PC-9 (cell line): ENCODE data around the gene RGS3. TPM values are rescaled to one million over a fixed set of nuclear protein-coding genes. Genes with fewer than 3 reads are reported as not detected.
"Not testable (repeated sequence)": the region's sequence is repeated elsewhere in the genome, so short reads cannot be mapped to it uniquely, and the experiment has no call there.

Experiments
- BruUV-seq: library from RNA; stranded (reverse); fragments of 400-500 nt; replicated peaks from 2 replicates; lab custom pipeline; 2021; lab: Mats Ljungman, UMichigan
- CTCF ChIA-PET: fragments of 300-600 bp; sonication (Branson Sonifier 250); formaldehyde crosslinking; loops from one replicate; lab custom pipeline; 2022; ENCODE audit warnings: antibody characterized with exemption; lab: Charles Lee
- POLR2A ChIA-PET: fragments of 300-600 bp; sonication (Branson Sonifier 250); formaldehyde crosslinking; loops from one replicate; lab custom pipeline; 2022; ENCODE audit warnings: antibody characterized with exemption; ENCODE audit not compliant: unreplicated experiment; lab: Charles Lee
- DNase-seq, 2 experiments: peaks; one replicate each; pipeline versions ENCODE4 v3.0.0 to v3.0.0-alpha.2; 2015 to 2022; ENCODE audit warnings: mixed read lengths in 1 of 2
- H2AFZ ChIP-seq: fragments of 200-600 bp; sonication (generic); 2 replicates; pipeline ENCODE4 v1.8.1; 2017; ENCODE audit warnings: antibody characterized with exemption
- H3F3A ChIP-seq: fragments of 200-600 bp; sonication (generic); 2 replicates; pipeline ENCODE4 v1.8.1; 2017; ENCODE audit warnings: antibody characterized with exemption, mild to moderate bottlenecking, low read depth; ENCODE audit not compliant: insufficient read depth
- H3K27ac ChIP-seq: fragments of 200-600 bp; sonication (generic); 2 replicates; pipeline ENCODE4 v1.6.1; 2016; ENCODE audit warnings: mixed run types
- H3K27me3 ChIP-seq: fragments of 200-600 bp; sonication (generic); 2 replicates; pipeline ENCODE4 v1.6.1; 2016; ENCODE audit warnings: low read depth, mixed run types; ENCODE audit not compliant: insufficient read depth
- H3K36me3 ChIP-seq: fragments of 200-600 bp; sonication (generic); 2 replicates; pipeline ENCODE4 v1.6.1; 2016; ENCODE audit warnings: low read depth, mixed run types
- H3K4me1 ChIP-seq: fragments of 200-600 bp; sonication (generic); replicated peaks from 2 replicates; pipeline ENCODE4 v1.6.1; 2016; ENCODE audit warnings: mixed run types; ENCODE audit not compliant: insufficient read depth
- H3K4me2 ChIP-seq: fragments of 200-600 bp; sonication (generic); 2 replicates; pipeline ENCODE4 v1.6.1; 2017; ENCODE audit warnings: mixed run types
- H3K4me3 ChIP-seq: fragments of 200-600 bp; sonication (generic); 2 replicates; pipeline ENCODE4 v1.6.1; 2016; ENCODE audit warnings: mixed run types
- H3K79me2 ChIP-seq: fragments of 200-600 bp; sonication (generic); 2 replicates; pipeline ENCODE4 v1.6.1; 2017; ENCODE audit warnings: low read depth, mixed run types
- H3K9me2 ChIP-seq: fragments of 200-600 bp; sonication (generic); 2 replicates; pipeline ENCODE4 v1.8.1; 2017; ENCODE audit warnings: mild to moderate bottlenecking; ENCODE audit not compliant: insufficient read depth
- H3K9me3 ChIP-seq: fragments of 200-600 bp; sonication (generic); 2 replicates; pipeline ENCODE4 v1.8.1; 2016; ENCODE audit warnings: low read depth; ENCODE audit not compliant: insufficient read depth
- H4K20me1 ChIP-seq: fragments of 200-600 bp; sonication (generic); 2 replicates; pipeline ENCODE4 v1.8.1; 2017; ENCODE audit not compliant: insufficient read depth
- EZH2 ChIP-seq: fragments of 200-600 bp; sonication (generic); IDR thresholded peaks from 2 replicates; pipeline ENCODE4 v1.8.0; 2017; ENCODE audit warnings: antibody characterized with exemption, low read depth
- intact Hi-C: fragments of 100-400 bp; cut with micrococcal nuclease; formaldehyde crosslinking; loops from one replicate; pipeline ENCODE4 v1.10.0; 2022; ENCODE audit not compliant: unreplicated experiment
- total RNA-seq: library from RNA; stranded (reverse); gene quantifications from 2 replicates; pipeline ENCODE4 v1.2.3, GENCODE V29; 2021
- TF ChIP-seq, protein P1 (sequence below): fragments of 200-600 bp; sonication (generic); conservative IDR thresholded peaks from 2 replicates; pipeline ENCODE4 v1.6.1; 2017; ENCODE audit warnings: mixed run types, antibody characterized with exemption, mild to moderate bottlenecking, moderate library complexity

Gene RGS3
- total RNA-seq, 1 experiment from 2014 or later: 75.8 TPM

DNA sequence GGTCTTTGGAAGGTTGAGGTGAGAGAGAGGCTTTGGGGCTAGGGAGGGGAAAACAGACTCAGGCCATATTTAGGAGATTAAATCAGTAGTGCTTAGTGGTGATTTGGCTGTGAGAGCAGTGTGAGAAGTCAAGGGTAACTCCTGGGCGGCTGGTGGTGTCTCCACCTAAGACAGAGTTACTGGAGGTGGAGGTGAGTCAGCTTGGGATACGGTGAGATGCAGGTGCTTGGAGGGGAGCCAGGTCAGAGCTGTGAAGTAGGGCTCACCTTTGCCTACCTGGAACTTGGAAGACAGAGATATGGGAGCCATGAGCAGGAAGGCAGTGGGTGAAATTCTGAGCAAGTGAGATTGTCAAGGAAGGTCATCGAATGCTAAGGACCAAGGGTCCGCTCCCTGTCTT is 24.5 kb downstream of the RGS3 start:
- Histone ChIP-seq H3K27me3 (no peaks in the 10 kb centered on the region), H4K20me1 (no peaks in the 10 kb centered on the region), H3K9me3 (no peaks in the 10 kb centered on the region), H3K27ac (no peak overlapping the region), H3K79me2 (no peaks in the 10 kb centered on the region), H3K4me3 (no peak overlapping the region), H3K36me3 (peaks cover 9% of the 10 kb centered on the region), H3K4me1 (no peaks in the 10 kb centered on the region), H3K9me2 (no peaks in the 10 kb centered on the region), H2AFZ (no peak overlapping the region), H3F3A (no peaks in the 10 kb centered on the region), H3K4me2 (no peak overlapping the region)
- POLR2A ChIA-PET: no interaction called here
- no peak for DNase-seq
- BruUV-seq: no TSS peak
- CTCF ChIA-PET: no interaction called here
- TF ChIP-seq EZH2: no peak
- TF ChIP-seq, protein P1, sequence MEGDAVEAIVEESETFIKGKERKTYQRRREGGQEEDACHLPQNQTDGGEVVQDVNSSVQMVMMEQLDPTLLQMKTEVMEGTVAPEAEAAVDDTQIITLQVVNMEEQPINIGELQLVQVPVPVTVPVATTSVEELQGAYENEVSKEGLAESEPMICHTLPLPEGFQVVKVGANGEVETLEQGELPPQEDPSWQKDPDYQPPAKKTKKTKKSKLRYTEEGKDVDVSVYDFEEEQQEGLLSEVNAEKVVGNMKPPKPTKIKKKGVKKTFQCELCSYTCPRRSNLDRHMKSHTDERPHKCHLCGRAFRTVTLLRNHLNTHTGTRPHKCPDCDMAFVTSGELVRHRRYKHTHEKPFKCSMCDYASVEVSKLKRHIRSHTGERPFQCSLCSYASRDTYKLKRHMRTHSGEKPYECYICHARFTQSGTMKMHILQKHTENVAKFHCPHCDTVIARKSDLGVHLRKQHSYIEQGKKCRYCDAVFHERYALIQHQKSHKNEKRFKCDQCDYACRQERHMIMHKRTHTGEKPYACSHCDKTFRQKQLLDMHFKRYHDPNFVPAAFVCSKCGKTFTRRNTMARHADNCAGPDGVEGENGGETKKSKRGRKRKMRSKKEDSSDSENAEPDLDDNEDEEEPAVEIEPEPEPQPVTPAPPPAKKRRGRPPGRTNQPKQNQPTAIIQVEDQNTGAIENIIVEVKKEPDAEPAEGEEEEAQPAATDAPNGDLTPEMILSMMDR: no peak
- intact Hi-C loops: no loop called here

- Histone ChIP-seq H3K9me3 (no peaks in the 10 kb centered on the region), H3K4me3 (no peak overlapping the region), H3K79me2 (no peaks in the 10 kb centered on the region), H3K27ac (no peak overlapping the region), H3K4me1 (no peaks in the 10 kb centered on the region), H4K20me1 (no peaks in the 10 kb centered on the region), H2AFZ (no peak overlapping the region), H3K27me3 (no peaks in the 10 kb centered on the region), H3K4me2 (no peak overlapping the region), H3F3A (no peaks in the 10 kb centered on the region), H3K9me2 (no peaks in the 10 kb centered on the region), H3K36me3 (peaks cover 9% of the 10 kb centered on the region)
- ChIA-PET POLR2A (no interaction called here), CTCF (no interaction called here)
- DNase-seq: no peak
- TF ChIP-seq EZH2: no peak
- TF ChIP-seq, protein P1: no peak
- BruUV-seq: no TSS peak
- intact Hi-C loops: no loop called here
Measured at GRCh38 chr9:113488490-113488889, 25.0 kb downstream of the RGS3 start.

GRCh38 chr9:113491147-113491546 is 27.6 kb downstream of the RGS3 start:
- H3K4me3 ChIP-seq, H3F3A ChIP-seq, H3K9me2 ChIP-seq, CTCF ChIA-PET, intact Hi-C loops, H3K4me1 ChIP-seq, H3K27me3 ChIP-seq, H3K4me2 ChIP-seq, H3K79me2 ChIP-seq, H3K27ac ChIP-seq, H3K36me3 ChIP-seq, BruUV-seq, H2AFZ ChIP-seq, DNase-seq, H3K9me3 ChIP-seq, POLR2A ChIA-PET, H4K20me1 ChIP-seq: not testable (repeated sequence)
